ENCODE data around the gene CDR2L.

CDR2L gene

GRCh38 chr17:75046407-75047289 lies 59.2 kb downstream of the CDR2L start, which contains the start of the genes ATP5PD and KCTD2:
ATP5PD (minus strand) TSS chr17:75046969; CDS start chr17:75042650, 4,319 bp downstream.
KCTD2 (plus strand) TSS chr17:75047225; CDS start chr17:75047251, 26 bp downstream.
- DNase-seq = peak; percentile 96

- no peak for DNase-seq
These were observed 60.1 kb downstream of the CDR2L start for GRCh38 chr17:75047398-75048098.

DNA sequence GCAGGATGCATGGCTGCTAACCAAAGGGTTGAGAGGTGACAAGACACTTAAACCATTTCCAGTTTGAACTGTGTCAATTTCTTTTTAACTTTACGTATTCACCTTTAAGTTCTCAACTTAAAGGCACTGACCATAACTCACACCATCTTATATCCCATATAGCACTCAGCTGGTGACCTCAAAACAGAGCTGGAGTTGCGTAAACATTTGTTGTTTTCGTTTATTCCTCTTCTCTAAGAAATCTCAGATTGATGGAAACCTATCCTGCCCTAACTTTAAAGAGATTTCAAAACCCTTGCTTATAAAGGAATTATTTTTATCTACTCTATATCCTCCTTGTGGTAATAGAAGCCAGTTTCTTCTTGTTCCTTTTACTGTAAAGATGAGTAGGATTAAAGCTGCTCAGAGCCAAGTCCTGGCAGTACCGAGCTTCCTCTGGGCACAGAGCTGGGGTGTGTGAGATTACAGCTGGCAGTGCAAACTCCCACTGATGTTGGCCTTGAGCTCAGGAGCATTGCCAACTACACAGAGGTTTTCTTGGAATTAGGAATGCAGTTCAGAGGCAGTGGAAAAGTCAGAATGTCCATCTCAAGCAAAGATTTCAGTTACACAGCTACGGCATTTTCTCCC lies 60.9 kb downstream of the CDR2L start:
- no peak for DNase-seq

DNA sequence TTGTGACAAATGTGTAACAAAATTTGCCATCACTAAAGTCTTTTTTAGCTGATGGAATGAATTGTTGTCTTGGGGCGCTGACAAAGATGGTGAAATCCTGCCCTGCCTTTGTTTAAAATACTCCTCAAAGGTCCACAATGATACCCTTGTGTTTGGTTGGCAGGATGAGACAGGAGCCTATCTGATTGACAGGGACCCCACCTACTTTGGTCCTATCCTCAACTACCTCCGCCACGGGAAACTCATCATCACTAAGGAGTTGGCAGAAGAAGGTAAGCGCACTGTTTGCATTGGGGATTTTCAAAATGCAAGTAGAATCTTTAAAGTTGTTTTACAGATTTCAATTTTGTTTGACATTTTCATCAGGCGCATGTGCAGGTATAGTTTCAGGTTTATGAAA lies 61.6 kb downstream of the CDR2L start:
- no peak for DNase-seq

- no peak for DNase-seq
These were observed 62.3 kb downstream of the CDR2L start for GRCh38 chr17:75049706-75050105.

DNA sequence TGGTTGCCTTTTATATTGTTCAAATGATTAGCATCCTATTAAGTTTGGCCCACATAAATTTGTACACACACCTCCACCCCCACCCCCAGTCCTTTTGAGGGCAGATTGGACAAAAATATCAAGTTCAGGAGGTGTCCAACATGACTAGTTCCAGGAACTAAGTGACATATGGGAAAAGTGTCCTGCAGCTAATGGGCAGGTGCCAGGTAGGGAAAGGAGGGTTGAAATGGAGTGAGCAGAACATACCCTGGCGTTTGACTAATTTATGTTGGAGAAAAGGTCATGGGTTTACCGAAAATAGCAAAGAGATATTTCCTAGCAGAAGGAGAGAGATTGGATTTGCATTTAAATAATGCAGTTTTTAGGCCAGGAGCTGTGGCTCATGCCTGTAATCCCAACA lies 64.5 kb downstream of the CDR2L start:
- no peak for DNase-seq

Data from fibroblast of upper back skin (primary cell).